ENCODE results near the gene MORF4L1. TPM values are rescaled to one million over a fixed set of nuclear protein-coding genes. Genes with fewer than 3 reads are reported as not detected.
"Not testable (repeated sequence)": the region's sequence is repeated elsewhere in the genome, so short reads cannot be mapped to it uniquely, and the experiment has no call there.

Gene MORF4L1
- total RNA-seq, 1 donor from 2014 or later: 343 TPM

GRCh38 chr15:78925076-78925624, 52.5 kb downstream of the MORF4L1 start:
- no peak for DNase-seq (ENCODE audit: low read depth, low spot score)

- no peak for DNase-seq (ENCODE audit: low read depth, low spot score)
These were observed 53.5 kb downstream of the MORF4L1 start for GRCh38 chr15:78925956-78926743.

GRCh38 chr15:78927077-78927790, 54.5 kb downstream of the MORF4L1 start:
- no peak for DNase-seq (ENCODE audit: low read depth, low spot score)

GRCh38 chr15:78928176-78928575, 55.5 kb downstream of the MORF4L1 start:
- not testable (repeated sequence) for DNase-seq (ENCODE audit: low read depth, low spot score)

- DNase-seq (ENCODE audit: low read depth, low spot score): no peak
These were observed 56.0 kb downstream of the MORF4L1 start for GRCh38 chr15:78928616-78929093.

GRCh38 chr15:78929536-78930264, 57.0 kb downstream of the MORF4L1 start:
- no peak for DNase-seq (ENCODE audit: low read depth, low spot score)

- DNase-seq (ENCODE audit: low read depth, low spot score): no peak
These were observed 58.1 kb downstream of the MORF4L1 start for GRCh38 chr15:78930577-78931388.

- no peak for DNase-seq (ENCODE audit: low read depth, low spot score)
These were observed 59.0 kb downstream of the MORF4L1 start for GRCh38 chr15:78931439-78932257.

GRCh38 chr15:78932258-78932808, 59.6 kb downstream of the MORF4L1 start:
- DNase-seq (ENCODE audit: low read depth, low spot score): no peak

GRCh38 chr15:78933187-78933822, 60.6 kb downstream of the MORF4L1 start:
- no peak for DNase-seq (ENCODE audit: low read depth, low spot score)

- DNase-seq (ENCODE audit: low read depth, low spot score): no peak
These were observed 61.3 kb downstream of the MORF4L1 start for GRCh38 chr15:78933823-78934654.

- no peak for DNase-seq (ENCODE audit: low read depth, low spot score)
These were observed 61.9 kb downstream of the MORF4L1 start for GRCh38 chr15:78934655-78935023.

GRCh38 chr15:78937132-78937739, 64.5 kb downstream of the MORF4L1 start:
- no peak for DNase-seq (ENCODE audit: low read depth, low spot score)

GRCh38 chr15:78938658-78939488, 66.2 kb downstream of the MORF4L1 start:
- no peak for DNase-seq (ENCODE audit: low read depth, low spot score)

- no peak for DNase-seq (ENCODE audit: low read depth, low spot score)
These were observed 70.1 kb downstream of the MORF4L1 start for GRCh38 chr15:78942741-78943140.

- no peak for DNase-seq (ENCODE audit: low read depth, low spot score)
These were observed 71.0 kb downstream of the MORF4L1 start for GRCh38 chr15:78943692-78944091.

- no peak for DNase-seq (ENCODE audit: low read depth, low spot score)
These were observed 71.5 kb downstream of the MORF4L1 start for GRCh38 chr15:78944202-78944625.
